NOMO-1 (cell line): ENCODE measurements around the gene NKX2-1.
"Not testable (repeated sequence)": the region's sequence is repeated elsewhere in the genome, so short reads cannot be mapped to it uniquely, and the experiment has no call there.

Experiments used
- DNase-seq, 2 experiments: peaks; one replicate each; lab custom pipeline; 2025; ENCODE audit not compliant: unreplicated experiment in 2 of 2; lab: John Stamatoyannopoulos, UW

Gene NKX2-1

DNA sequence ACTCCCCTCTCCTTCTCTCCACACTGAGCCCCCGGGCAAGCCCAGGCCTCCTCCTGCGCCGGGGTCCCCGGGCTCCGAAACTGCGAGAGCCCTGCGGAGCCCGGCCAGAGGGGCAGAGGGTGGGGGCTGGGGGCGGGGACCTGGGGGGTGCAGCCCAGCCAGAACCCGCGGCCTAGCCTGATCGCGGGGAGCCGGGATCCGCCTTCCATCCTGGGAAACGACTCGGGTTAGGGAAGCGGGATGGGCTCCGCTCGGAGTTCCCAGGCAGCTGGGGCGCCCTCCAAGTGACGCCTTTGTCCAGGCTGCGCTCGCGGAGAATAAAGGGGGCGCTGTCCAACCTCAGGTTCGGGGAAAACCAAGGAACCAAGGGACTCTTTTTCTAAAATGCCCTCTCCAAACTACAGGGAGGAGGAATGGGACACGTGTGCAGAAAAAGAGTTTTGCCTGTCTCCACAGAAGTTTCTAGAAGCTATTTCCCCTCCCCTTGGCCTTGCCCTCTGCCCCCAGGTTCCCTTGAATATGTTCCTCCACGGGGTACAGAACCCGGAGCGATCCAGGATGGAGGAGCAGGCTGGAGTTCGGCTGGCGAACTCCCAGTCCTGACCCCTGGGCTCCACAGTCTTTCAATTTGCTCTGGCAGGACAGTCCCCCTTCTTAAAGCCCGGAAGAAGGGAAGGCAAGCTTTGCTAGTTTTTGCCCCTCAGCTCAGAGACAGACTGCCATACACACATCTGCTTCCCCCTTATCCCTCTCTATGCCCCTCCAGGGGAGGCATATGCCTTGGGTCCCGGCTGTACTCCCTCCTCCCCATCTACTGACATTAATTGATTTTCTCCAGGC lies 13.9 kb downstream of the NKX2-1 start:
- no peak for DNase-seq

DNA sequence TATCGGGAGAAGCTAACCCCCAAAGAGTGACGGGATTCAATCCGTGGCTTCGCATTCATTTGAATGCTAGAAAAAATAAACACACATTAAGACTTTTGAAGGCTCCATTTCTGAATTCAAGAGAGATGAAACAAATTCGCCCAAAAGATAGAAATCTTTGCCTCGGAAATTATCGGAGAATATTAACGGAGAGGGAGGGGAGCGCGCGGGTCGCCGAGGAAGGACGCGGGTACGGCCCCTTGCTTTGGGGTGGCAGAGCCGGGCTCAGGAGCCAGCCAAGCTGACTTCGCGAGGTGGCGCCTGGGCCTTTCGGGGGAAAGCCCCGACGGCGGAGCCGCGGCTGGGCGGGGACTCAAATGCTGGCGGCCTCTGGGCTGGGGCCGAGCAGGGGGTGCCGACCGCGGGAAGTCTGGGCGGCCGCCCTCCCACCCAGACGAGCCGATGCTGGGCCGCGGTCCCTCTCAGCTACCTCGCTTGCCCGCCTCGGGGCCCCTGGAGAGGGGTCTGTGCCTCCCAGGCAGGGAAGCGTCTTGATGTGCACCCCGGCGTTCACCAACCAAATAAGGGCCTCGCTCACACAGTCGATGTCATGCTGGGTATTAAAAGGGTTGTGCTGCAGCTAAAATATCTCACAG lies 14.7 kb downstream of the NKX2-1 start:
- DNase-seq = no peak

- no peak for DNase-seq
Observed at GRCh38 chr14:36504771-36505175, 15.3 kb downstream of the NKX2-1 start.

DNA sequence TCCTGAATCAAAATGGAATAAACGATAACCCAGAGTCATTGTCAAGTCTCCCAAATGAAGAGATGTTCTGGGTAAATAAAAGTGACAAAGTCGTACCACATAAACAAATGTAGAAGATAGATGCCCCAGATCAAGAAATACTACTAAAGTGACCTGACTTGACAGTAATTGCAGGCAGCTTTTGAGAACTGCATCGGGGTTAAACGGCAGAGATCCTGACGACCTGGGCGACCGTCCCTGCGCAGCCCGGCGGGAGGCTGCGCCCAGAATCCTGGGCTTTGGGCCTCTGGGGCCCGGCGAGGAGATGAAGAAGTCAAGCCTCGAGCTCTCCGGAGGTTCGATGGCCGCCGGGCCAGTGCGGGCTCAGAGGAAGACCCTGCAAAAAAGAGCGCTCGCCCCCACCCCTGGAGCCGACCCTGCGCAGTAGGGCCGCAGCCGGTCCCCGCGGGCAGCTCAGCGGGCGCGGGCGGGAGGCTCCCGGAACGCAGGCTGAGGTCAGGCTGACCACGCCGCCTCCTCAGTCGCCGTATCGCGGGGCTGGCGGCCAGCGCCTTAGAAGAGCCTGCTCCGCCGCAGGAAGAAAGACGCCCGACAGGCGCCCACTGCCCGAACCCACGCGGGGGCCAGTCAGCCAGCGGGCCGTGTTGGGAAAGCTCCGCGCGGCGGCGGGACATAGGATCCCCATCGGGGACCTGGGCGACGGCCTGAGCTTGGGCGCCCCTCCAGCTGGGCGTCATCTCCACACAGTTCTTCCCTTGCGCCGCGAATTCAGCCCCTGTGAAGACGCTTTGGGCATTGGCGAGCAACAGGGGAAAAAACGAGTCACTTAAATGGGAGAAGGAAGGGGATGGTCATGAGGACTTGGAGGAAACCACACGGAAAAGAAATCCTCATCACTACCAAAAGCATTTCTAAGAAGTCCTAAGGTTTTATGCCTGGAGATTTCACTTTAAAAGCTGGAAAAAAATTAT lies 16.0 kb downstream of the NKX2-1 start:
- no peak for DNase-seq

DNA sequence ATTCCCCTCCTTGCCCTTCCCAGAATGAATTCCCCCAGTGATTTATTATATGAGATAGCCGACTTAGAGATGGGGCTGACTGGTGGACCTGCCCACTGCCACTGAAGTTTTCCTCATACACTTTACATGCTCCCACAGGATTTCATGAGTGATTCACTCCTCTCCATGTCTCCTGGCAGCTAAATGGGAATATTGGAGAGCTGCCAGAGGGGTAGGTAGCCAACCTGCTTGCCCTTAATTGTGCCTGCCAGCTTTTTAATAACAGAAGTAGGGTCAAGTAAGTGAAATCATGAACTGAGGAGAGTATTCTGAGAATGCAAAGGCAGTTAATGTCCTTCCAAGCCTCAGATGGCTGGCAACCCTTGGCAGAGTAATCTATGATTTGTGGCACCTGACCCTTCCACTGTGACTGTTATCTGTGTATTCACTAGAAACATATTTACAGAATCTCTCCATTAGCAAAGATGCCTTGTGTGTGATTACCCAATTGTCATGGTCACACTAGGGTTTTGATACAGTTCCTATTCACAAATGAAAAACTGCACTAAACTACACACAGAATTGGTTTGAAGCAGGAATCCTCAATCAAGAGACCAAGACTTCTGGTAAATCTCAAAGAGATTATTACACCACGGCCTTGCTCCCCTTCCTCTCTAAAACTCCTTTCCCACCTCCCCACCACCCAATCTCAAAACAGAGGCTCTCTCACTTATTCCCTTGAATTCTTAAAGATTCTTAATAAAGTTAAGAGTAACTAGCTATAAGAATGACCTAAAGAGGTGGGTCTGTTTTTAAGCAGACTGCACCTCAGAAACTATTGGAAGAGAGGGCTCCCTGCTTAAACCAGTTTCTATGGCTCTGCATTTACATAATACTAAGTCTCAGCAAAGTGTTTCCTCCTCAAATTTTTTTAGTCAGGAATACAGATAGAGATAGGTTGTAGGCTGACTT lies 17.2 kb downstream of the NKX2-1 start:
- no peak for DNase-seq

DNA sequence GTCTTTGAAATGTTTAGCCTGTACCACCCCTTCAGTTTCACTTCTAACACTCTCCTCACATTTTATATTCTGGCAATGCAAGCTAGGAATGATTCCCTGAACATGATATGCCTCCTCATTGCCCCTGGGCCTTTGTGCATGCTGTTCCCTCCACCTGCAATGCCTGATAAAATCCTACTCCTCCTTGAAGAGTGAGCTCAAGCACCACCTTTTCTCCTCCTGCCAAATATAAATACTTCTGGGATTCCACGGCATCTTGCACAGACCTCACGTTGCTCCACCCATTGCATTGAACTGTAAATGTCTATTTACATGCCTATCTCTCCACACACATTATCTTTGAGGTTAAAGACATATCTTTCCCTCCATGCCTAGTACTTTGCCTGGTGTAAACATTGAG lies 21.1 kb downstream of the NKX2-1 start:
- DNase-seq = no peak

DNA sequence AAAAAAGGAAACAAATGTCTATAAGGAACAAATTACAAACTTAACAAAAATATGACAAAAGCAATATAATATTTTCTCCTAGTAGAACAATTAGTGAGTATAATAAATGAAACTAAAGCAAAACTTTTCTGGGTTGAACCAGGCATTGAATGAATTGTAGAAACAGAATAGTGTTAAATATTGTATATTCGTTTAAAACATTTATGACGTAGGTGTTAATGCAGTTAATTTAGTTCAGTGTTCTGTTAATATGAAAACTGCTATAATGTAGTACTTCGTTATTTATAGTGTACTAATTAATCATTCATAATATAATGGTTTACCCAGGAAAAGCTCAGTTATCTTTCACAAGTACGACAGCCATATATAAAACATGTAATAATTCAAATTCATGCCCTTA lies 23.7 kb downstream of the NKX2-1 start:
- DNase-seq = no peak

DNA sequence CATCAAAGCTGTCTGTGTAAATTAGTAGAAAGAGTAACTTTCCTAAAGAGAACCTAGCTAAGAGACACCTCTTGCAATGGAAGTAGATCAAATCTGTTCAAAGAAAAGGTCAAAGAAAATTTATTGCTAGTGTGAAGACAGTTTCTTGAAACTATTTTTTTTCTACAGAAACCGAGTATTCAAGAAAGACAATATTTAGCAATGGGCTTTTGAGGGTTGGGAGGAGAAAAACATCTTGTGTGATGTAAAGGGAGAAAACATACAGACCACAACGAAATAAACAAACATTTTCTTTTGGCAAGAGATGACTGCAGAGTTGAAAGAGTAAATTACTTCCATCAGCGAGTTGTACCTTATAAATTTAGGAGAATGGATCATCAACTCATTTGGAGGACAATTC lies 24.4 kb downstream of the NKX2-1 start:
- no peak for DNase-seq

- no peak for DNase-seq
Observed at GRCh38 chr14:36493761-36494160, 26.3 kb downstream of the NKX2-1 start.

DNA sequence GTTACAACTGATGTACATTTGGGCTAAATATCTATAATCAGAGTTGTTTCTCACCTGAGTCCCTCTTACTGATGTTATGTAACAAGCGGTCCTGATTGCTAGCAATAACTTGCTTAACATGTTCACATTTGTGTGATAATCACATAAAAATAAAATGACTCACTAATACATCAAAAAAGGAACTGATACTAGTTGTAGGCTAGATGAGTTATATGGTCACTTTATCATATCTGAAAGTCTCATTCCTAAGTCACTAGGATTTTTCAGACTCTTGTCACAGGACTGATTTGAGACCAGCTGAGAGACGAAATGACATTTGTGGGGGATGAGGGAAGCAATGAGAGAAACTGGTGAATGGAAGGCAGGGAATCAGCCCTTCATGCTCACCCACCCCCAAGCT lies 34.3 kb downstream of the NKX2-1 start:
- no peak for DNase-seq

DNA sequence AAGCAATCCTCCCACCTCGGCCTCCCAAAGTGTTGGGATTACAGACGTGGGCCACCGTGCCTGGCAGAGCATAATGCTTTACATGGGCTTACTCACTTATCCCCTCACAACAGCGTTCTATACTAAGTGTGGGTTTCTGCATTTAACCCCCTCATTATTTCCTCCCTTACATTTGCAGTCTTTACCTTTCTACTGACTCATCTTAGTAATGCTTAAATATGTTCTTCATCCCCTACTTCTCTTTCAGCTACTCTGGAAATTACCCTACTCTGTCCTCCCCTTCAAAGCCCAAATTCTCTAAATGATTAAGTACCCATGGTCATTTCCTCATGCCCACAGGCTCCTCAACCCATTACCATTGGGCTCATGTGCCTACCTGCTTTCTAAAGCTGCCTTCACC lies 40.7 kb downstream of the NKX2-1 start:
- DNase-seq = no peak

DNA sequence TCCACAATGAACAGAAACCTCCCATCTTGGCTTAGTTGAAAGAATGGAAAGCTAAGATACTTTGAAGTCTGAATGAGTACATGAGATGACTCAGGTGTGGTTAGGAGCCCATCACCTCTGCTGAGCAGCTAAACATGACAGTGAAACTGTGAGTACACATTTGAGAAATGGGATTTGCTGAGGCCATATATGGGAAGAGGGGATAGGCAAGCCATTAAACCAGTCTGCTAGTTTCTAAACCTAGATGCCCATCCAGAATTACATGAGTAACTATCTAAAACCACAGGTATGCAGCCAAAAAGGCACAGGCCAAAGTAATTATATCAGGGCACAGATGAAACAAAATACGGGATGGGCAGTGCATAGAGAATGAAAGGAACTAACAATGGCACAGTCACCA lies 41.2 kb downstream of the NKX2-1 start:
- DNase-seq = no peak

GRCh38 chr14:36477266-36477665 lies 42.8 kb downstream of the NKX2-1 start:
- DNase-seq = no peak

GRCh38 chr14:36476061-36476460 lies 44.0 kb downstream of the NKX2-1 start:
- not testable (repeated sequence) for DNase-seq

GRCh38 chr14:36474593-36474992 lies 45.4 kb downstream of the NKX2-1 start:
- no peak for DNase-seq

DNA sequence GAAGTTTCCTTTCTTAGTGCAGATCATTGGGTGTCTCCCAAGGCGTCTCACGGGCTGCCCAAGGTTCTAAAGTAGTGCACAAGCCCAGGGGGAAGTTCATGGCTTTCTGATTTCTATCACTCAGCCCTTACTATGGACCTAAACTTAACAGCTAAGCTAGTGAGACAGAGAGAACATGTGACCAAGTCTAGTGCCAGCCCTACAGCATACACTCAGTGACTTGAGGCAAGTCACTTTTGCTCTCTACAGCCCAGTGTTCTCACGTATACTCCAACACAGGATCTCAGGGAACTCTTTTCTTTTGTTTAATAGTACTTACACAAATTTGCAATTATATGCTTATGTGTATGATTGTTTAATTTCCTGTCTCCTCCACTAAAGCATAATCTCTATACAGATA lies 48.6 kb downstream of the NKX2-1 start:
- DNase-seq = no peak

GRCh38 chr14:36467332-36467731 lies 52.7 kb downstream of the NKX2-1 start:
- DNase-seq = no peak
